Lung (tissue), 12 donors: ENCODE data around the gene SERPINB4. TPM values are rescaled to one million over a fixed set of nuclear protein-coding genes. Genes with fewer than 3 reads are reported as not detected.
"Not testable (repeated sequence)": the region's sequence is repeated elsewhere in the genome, so short reads cannot be mapped to it uniquely, and the experiment has no call there.

Experiments
- ATAC-seq: fragments of 200-7000 bp; cut with Tn5 transposase; one replicate; pipeline ENCODE4 v1.9.1; 2020; ENCODE audit warnings: moderate number of reproducible peaks; ENCODE audit not compliant: insufficient read depth, low FRiP score
- DNase-seq, 3 donors: peaks; one replicate each; pipeline ENCODE4 v3.0.0-alpha.2; 2013 to 2017
- H3K27ac ChIP-seq, 2 donors: one replicate each; pipeline ENCODE4 v1.5.1; 2013; ENCODE audit warnings: mild to moderate bottlenecking in 2 of 2, moderate library complexity in 2 of 2, control low read depth in 1 of 2, inconsistent platforms in 1 of 2, low read depth in 1 of 2, low read length in 1 of 2
- H3K27me3 ChIP-seq, 3 donors: one replicate each; pipeline ENCODE4 v1.5.1; 2013; ENCODE audit warnings: low read length in 2 of 3; ENCODE audit not compliant: control insufficient read depth in 3 of 3, insufficient read depth in 3 of 3
- H3K36me3 ChIP-seq, 4 donors: one replicate each; pipeline ENCODE4 v1.5.1; 2013; ENCODE audit warnings: low read length in 4 of 4, mild to moderate bottlenecking in 1 of 4, moderate library complexity in 1 of 4; ENCODE audit not compliant: control insufficient read depth in 4 of 4, insufficient read depth in 4 of 4
- H3K4me1 ChIP-seq, 5 donors: one replicate each; pipeline ENCODE4 v1.5.1; 2013; ENCODE audit warnings: low read length in 5 of 5, mild to moderate bottlenecking in 2 of 5, moderate library complexity in 1 of 5; ENCODE audit not compliant: control insufficient read depth in 5 of 5, insufficient read depth in 5 of 5
- H3K4me3 ChIP-seq: one replicate; pipeline ENCODE4 v1.5.1; 2013; ENCODE audit warnings: mild to moderate bottlenecking, control low read depth, moderate library complexity
- H3K9ac ChIP-seq, 2 donors: one replicate each; pipeline ENCODE4 v1.5.1; 2013; ENCODE audit warnings: low read length in 2 of 2, control low read depth in 1 of 2; ENCODE audit not compliant: insufficient read depth in 1 of 2
- H3K9me3 ChIP-seq, 4 donors: one replicate each; pipeline ENCODE4 v1.5.1; 2013; ENCODE audit warnings: low read length in 3 of 4, mild to moderate bottlenecking in 1 of 4, moderate library complexity in 1 of 4; ENCODE audit not compliant: control insufficient read depth in 4 of 4, insufficient read depth in 3 of 4
- WGBS, 2 donors: extraction: QIAGEN DNeasy Blood & Tissue Kit; methylation state at CpG; one replicate each; pipeline ENCODE4 v1.1.7; 2013; 5-methylcytosine and 5-hydroxymethylcytosine counted together
- polyA plus RNA-seq, 2 donors: library from polyadenylated mRNA; stranded (reverse); fragments of 200-250 nt; gene quantifications; one replicate each; pipeline ENCODE4 v1.2.1, GENCODE V29; 2013
- total RNA-seq, 2 donors: library from RNA; depleted of rRNA in 1 of 2; stranded (reverse); fragments of >200 nt in 1 of 2; gene quantifications; one replicate each; pipeline ENCODE4 v1.2.1, GENCODE V29; 2014 to 2021
- TF ChIP-seq, protein P1 (sequence below): IDR thresholded peaks from 2 replicates; pipeline ENCODE4 v1.5.1; 2012; ENCODE audit warnings: mild to moderate bottlenecking; ENCODE audit errors: control extremely low read depth, extremely low read depth
- donor health status: control.
- donor health status: control.
- donor health status: Bipolar disorder and iron deficiency.
- donor health status: healthy.
- donor health status: DM: yes; HTN: yes; CAD: no.

The SERPINB4 gene
- total and polyA plus RNA-seq, 4 donors, result 0.34 to 17.4 (median 1.0) TPM; not detected in 1

DNA sequence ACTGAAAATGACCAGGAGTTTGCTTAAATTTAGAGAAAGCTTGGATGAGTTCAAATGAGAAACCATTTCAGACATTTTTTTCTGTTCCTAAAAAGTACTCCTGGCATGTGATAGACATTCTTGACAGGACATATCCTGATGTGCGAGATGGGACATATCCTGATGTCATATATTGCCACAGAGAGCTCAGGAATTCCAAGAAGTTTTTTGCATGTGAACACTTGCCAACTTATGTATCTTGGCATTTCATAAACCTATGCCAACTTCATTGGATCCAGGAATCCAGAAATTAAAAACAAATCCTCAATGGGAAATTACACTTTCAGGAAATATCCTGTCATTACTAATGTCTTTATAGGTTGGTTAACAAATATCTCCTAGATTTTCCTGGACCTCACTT lies 20.5 kb upstream of the SERPINB4 start:
- no peak for ATAC-seq
- 82 to 89% methylated on average over 1 of the region's 1 CpG for WGBS, 2 donors
- TF ChIP-seq, protein P1, sequence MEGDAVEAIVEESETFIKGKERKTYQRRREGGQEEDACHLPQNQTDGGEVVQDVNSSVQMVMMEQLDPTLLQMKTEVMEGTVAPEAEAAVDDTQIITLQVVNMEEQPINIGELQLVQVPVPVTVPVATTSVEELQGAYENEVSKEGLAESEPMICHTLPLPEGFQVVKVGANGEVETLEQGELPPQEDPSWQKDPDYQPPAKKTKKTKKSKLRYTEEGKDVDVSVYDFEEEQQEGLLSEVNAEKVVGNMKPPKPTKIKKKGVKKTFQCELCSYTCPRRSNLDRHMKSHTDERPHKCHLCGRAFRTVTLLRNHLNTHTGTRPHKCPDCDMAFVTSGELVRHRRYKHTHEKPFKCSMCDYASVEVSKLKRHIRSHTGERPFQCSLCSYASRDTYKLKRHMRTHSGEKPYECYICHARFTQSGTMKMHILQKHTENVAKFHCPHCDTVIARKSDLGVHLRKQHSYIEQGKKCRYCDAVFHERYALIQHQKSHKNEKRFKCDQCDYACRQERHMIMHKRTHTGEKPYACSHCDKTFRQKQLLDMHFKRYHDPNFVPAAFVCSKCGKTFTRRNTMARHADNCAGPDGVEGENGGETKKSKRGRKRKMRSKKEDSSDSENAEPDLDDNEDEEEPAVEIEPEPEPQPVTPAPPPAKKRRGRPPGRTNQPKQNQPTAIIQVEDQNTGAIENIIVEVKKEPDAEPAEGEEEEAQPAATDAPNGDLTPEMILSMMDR, result no peak

DNA sequence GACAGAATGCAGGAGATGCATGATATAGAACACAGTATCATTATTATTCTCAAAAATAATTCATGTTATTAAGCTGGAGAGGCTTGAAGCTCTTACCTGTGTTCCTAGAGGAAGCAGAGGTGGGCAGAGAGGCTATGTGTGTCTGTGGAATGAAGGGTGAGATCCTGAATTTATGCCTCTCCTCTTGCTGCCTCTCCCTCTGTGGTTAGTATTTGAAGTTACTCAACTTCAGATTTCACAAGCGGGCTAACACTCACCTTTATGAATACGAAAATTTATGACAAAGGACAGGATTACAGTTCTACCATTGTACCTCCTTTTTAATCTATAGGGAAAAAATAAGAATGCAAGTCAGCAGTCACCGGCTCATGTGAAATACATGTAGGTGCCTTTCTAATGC lies 17.7 kb upstream of the SERPINB4 start, which contains the start of gene SERPINB3:
Gene SERPINB3, minus strand, starts transcription at position 144 of the 400 bp plus-strand sequence. CDS start 677 bp downstream, outside the sequence.
- H3K27me3 ChIP-seq, H3K4me3 ChIP-seq, ATAC-seq, H3K9me3 ChIP-seq, H3K27ac ChIP-seq, H3K4me1 ChIP-seq, DNase-seq, H3K9ac ChIP-seq, H3K36me3 ChIP-seq: not testable (repeated sequence)
- WGBS, 2 donors, result 60 to 73% methylated on average over 2 of the region's 3 CpGs

More for the DNA sequence above, 20.5 kb upstream of the SERPINB4 start:
- H3K27ac ChIP-seq, result no peak overlapping the region
- no peak for DNase-seq
- H3K36me3 ChIP-seq, result no peaks in the 10 kb centered on the region
- H3K4me3 ChIP-seq, result no peak overlapping the region
- H3K9ac ChIP-seq, result no peak overlapping the region
- no peaks in the 10 kb centered on the region for H3K27me3 ChIP-seq
- H3K9me3 ChIP-seq, result no peaks in the 10 kb centered on the region
- no peaks in the 10 kb centered on the region for H3K4me1 ChIP-seq

DNA sequence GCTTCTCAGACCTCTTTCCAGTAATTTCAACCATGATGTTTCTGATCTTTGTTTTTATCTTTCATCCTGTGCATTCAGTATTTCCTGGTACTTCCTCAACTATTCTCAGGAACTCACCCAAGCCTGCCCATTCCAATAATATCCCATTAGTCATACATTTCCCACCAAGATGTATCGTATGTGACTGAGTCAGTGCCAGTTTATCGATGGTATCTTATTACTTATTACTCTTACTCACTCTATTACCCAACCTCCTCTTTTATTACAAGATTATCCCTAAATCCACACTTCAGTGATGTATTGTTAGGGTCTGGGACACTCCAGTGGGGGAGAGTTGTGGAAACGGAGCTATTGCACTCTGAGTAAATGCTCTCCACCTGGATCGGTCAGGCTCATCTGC lies 14.9 kb upstream of the SERPINB4 start:
- ATAC-seq, H3K4me1 ChIP-seq: not testable (repeated sequence)
- 92% methylated on average over 4 of the region's 4 CpGs for WGBS, 2 donors

DNA sequence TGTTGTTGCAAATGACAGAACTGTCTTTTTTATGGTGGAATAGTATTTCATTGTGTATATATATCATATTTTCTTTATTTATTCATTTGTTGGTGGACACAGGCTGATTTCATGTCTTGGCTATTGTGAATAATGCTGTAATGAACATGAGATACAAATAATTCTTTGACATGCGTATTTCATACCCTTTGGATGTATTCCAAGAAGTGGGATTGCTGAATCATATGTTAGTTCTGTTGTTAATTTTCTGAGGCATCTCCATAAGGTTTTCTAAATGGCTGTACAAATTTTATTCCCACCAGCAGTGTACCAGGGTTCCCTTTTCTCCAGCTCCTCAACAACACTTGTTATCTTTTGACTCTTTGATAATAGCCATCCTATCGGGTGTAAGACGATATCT lies 6.2 kb upstream of the SERPINB4 start:
- not testable (repeated sequence) for ATAC-seq, DNase-seq
- WGBS, 2 donors, result 76 to 81% methylated on average over 3 of the region's 3 CpGs

More for the DNA sequence above, 14.9 kb upstream of the SERPINB4 start:
- DNase-seq, H3K36me3 ChIP-seq, H3K27me3 ChIP-seq, H3K27ac ChIP-seq, H3K9me3 ChIP-seq, H3K9ac ChIP-seq, H3K4me3 ChIP-seq: not testable (repeated sequence)

DNA sequence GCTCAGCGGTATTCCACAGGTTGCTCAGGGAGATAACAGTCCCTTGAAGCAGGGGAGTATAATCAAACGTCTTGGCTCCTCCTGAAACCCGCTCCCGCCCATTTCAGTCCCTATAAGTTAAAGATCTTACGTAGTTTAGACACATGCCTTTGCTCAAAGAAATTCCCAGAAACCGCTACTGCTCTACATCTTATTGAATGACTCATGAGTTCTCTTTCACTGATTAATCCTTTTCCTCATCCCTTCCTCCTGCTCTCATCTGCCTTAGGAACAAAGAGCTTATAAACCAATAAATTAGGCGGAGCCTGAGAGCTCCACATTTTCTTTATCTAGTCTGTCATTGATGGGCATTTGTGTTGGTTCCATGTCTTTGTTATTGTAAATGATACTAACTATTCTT lies 4.2 kb upstream of the SERPINB4 start:
- H3K4me3 ChIP-seq, result no peak overlapping the region
- H3K9ac ChIP-seq, result no peak overlapping the region
- H3K4me1 ChIP-seq, result no peaks in the 10 kb centered on the region
- TF ChIP-seq, protein P1, result no peak
- ATAC-seq (no peak), DNase-seq (no peak)
- no peaks in the 10 kb centered on the region for H3K36me3 ChIP-seq
- no peaks in the 10 kb centered on the region for H3K27me3 ChIP-seq
- H3K9me3 ChIP-seq, result no peaks in the 10 kb centered on the region
- no peak overlapping the region for H3K27ac ChIP-seq
- 76% methylated on average over 7 of the region's 7 CpGs for WGBS, 2 donors

More for the DNA sequence above, 6.2 kb upstream of the SERPINB4 start:
- H3K9me3 ChIP-seq, H3K9ac ChIP-seq, H3K4me3 ChIP-seq, H3K27me3 ChIP-seq, H3K36me3 ChIP-seq, H3K27ac ChIP-seq, H3K4me1 ChIP-seq: not testable (repeated sequence)
